ENCODE data around the gene CAPN11.

The CAPN11 gene

GRCh38 chr6:44158770-44159228 lies at the start of gene CAPN11:
TSS of gene CAPN11 (plus strand) at chr6:44158820. CDS start at chr6:44158849, 29 bp downstream.
- DNase-seq: no peak

- no peak for DNase-seq
Observed at GRCh38 chr6:44109212-44109611, 49.4 kb upstream of the CAPN11 start.

GRCh38 chr6:44110005-44110676 lies 48.5 kb upstream of the CAPN11 start:
- no peak for DNase-seq

- no peak for DNase-seq
Observed at GRCh38 chr6:44110966-44111365, 47.7 kb upstream of the CAPN11 start.

- no peak for DNase-seq
Observed at GRCh38 chr6:44111434-44112417, 46.9 kb upstream of the CAPN11 start.

- no peak for DNase-seq
Observed at GRCh38 chr6:44113414-44113813, 45.2 kb upstream of the CAPN11 start.

DNA sequence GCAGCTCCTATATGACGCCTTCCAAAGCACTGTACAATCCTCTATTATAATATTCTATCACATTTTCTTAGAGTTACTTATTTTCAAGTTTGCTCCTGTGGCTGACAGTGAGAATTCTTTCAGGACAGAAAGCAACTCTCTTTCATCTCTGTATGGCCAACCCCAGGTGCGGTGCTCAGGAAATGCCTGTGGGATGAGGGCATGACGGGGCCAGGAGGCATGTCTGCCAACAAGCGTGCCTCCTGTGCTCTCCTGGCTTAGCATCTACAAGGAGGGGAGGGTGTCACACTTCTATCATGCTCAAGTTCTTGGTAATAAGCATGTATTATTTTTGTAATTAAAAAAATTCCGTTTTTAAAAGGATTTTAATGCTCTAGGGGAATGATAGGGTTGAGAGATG lies 42.8 kb upstream of the CAPN11 start:
- no peak for DNase-seq

GRCh38 chr6:44116641-44117382 lies 41.8 kb upstream of the CAPN11 start:
- DNase-seq: no peak

DNA sequence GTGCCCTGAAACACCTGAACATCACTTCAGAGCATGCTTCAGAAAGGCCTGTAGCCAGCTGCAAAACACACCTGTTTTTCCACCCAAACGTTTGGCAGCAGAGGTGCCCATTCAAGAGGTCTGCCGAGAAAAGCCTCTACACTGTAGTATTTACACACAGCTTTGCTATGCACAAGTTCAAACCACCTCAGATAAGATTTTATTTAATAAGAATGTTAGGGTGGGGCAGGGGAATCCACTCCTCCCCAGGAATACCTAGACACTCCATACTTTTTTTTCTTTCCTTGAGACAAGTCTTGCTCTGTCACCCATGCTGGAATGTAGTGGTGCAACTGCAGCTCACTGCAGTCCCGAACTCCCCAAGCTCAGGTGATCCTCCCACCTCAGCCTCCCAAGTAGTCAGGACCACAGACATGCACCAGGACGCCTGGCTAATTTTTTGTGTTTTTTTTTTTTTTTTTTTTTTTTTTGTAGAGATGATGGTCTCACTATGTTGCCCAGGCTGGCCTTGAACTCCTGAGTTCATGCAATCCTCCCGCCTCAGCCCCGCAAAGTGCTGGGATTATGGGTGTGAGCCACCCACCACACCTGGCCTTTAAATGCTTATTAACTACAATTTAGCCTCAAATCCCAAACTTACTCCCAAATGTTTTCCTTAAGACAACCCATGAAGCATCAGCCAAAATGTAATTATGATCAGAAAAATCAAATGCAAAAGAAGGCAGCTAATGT lies 41.1 kb upstream of the CAPN11 start:
- no peak for DNase-seq

- DNase-seq: no peak
Observed at GRCh38 chr6:44119704-44120262, 38.8 kb upstream of the CAPN11 start.

DNA sequence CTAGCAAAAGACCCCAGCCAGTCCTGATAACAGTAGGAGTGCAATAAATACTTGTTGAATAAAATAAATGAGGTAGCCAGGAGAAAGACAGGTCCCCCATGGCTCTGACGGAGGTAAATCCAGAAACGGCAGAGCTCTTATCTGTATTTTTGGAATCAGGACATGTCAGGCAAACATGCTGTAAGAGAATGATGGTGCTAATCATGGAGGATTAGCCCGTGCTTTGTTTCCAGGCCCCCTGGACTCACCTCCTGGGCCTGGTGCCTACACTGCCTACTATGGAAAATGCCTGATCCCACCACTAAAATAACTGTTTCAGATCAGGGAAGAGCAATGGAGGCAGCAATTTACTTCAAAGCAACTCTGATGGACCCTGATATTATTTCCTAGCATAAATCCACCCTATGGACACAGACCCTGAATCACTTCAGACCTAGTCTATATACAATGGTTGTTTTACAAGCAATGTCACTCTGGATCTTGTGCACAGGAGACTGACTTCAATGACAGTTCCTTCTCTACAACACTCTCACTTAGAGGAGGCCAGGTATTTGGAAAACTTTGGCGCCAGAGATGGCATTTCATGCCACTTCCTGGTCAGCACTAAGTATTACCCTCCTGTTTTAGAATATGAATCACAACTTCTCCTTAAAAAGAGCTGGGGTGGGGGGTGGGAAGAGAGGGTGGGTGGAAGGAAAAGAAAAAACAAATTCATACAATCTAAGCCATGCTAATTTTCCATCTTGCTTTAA lies 37.8 kb upstream of the CAPN11 start:
- DNase-seq: no peak

DNA sequence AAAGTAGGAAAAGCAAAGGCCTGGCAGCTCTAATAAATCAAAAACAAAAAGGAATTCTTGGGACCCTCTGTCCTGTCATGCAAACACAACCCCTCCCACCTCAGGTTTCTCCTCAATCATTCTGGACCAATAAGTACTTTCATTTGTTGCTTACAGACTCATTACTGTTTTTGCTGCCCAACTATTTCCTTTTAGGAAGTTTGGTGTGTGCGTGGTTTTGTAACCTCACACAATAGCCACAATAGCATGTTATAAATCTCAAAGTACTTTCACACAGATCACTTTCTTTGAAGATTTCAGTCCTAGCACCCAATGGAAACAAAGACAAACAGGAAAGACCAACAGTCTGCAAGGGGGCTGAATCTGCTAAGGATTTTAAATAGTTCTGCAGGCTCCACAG lies 35.8 kb upstream of the CAPN11 start:
- DNase-seq: no peak

DNA sequence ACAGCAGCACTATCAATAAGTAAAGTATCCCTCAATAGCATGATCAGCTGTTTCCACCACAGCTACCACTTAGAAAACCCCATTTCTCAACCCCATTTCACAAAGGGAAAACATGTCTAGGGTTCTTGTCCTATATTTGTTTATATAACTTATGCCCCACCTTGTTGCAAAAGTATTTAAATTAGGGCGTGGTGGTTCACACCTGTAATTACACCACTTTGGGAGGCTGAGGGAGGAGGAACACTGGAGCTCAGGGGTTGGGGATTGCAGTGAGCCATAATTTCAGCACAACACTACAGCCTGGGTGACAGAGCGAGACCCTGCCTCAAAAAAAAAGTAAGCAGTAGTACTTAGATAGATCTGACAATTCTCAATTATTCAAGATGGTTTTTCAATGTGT lies 35.1 kb upstream of the CAPN11 start:
- DNase-seq: no peak

DNA sequence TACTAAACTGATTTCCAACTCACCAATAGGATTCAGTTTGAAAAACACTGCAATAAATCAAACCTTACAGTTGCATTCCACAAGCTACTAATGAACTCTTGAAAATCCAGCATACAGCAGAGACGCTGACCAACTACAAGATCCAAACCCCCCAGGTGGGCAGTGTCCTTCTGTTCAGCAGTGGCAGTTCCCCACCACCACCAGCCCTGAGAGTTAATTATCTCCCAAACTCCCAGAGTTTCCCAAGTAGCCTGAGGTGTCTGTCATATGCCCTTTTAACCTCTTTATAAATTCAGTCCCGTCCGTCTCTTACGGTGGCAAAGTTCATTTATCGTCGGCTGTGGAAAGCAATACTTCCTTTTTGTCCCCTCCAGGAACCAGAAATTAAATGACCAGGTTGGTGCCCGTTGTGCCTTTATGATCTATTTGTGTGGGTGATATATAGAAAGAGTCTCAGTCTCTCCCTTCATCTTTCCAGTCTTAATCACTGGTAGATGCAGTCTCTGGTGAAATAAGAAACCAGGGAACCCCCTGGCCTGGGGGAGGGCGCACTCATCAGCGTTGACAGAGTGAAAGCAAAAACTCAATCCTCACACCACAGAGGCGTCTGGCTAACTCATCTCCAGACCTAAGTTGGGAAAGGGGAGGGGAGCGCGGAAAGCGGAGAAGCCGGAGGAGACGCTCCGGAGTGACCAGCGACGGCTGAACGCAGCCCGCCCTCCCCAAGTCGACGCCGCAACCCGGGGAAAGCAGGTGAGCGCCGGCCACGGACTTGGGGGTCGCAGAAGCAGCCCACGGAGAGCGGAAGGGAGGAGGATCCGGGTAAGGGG lies 32.1 kb upstream of the CAPN11 start:
- DNase-seq: peak; percentile 72 to 82

DNA sequence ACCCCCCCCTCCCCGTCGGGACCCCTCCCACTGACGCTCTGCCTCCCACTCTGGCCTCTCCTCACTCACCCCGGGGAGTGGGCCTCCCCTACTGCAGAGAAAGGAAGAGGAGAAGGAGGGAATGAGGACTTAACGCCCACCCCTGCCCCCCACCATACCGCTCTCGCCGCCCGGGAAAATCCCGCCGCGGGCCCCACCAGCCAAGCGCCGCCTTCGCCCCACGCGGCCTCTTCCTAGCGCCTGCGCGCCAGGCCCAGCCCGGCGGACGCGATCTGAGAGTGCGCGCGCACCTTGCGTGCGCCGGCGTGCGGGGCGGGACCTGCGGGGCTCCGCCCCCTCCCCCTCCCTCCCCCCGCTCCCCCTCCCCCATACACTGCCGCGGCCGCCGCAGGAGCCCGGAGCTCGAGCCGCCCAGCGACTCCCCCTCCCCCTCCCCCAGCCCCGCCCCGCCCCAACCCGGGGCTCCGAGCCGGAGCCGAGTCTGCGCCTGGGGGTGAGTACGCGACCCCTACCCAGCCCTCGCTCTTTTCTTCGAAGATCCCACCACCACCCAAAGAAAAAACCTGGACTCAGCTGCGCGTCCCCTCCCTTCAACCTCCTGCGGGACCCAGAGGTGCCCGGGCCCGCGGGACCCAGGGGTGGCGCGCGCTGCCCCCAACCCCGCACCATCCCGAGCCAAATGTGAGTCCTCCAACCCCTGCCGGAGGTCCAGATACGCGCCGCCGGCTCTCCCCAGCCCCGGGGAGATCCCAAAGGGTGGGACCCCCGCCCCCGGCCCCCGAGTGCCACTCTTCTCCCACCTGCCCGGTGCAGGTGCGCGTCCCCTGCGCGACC lies 31.2 kb upstream of the CAPN11 start, which contains the start of the genes MRPL14 and TMEM63B:
MRPL14 (minus strand) TSS at position 267 of the 834 bp plus-strand sequence. CDS start 10,841 bp downstream, outside the sequence.
TMEM63B (plus strand) TSS at position 369 of the 834 bp plus-strand sequence. CDS start 7,031 bp downstream, outside the sequence.
- peak; percentile 91 to 92 for DNase-seq

GRCh38 chr6:44128020-44128917 lies 30.4 kb upstream of the CAPN11 start:
- peak in 1 of 2 experiments; percentile 9 for DNase-seq

DNA sequence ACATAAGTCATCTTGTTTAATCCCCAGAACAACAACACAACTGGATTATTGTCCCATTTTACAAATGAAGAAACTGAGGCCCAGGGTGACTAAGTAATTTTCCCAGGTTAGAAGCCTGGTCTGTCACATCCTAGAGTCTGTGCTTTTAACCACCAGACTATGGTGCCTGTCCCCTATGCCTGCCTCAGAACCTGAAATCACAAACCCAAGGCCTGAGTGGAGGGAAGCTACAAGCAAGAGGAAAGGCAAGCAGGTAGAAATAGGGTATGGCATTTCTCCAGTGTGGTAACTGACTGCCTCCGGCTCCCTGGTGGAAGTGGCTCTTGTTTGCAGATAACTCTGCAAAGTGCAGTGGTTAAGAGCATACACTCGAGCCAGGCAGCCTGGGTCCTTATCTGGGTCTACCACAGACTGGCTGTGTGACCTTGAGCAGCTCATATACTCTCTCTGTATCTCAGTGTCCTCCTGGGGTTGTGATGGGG lies 28.7 kb upstream of the CAPN11 start:
- no peak for DNase-seq

GRCh38 chr6:44131892-44132291 lies 26.7 kb upstream of the CAPN11 start:
- DNase-seq: no peak

All from stimulated activated CD4-positive, alpha-beta T cell treated with anti-CD3 and anti-CD28 coated beads, Interleukin-4, amount 100 ng/mL, for 4 hours (primary cell).